ENCODE measurements around the gene FBXW2. TPM values are rescaled to one million over a fixed set of nuclear protein-coding genes. Genes with fewer than 3 reads are reported as not detected.

Gene FBXW2
- total and polyA plus RNA-seq, 2 donors (not counting 3 experiments of a cell fraction or from before 2014, with no cell fraction given) = 32.5 to 70.2 TPM

GRCh38 chr9:120783602-120784047, 9.6 kb downstream of the FBXW2 start:
- Histone ChIP-seq H3K27ac (ENCODE audit: insufficient read depth, low read depth, low read length) (no peak overlapping the region), H2AFZ (ENCODE audit: low read depth, low read length) (no peak overlapping the region), H3K9me3 (replicated peaks; ENCODE audit: control insufficient read depth, insufficient read depth, low read length) (no peaks in the 10 kb centered on the region), H4K20me1 (replicated peaks; ENCODE audit: control insufficient read depth, extremely low read depth, insufficient read depth, low read length) (no peaks in the 10 kb centered on the region), H3K9ac (replicated peaks; ENCODE audit: extremely low read depth, insufficient read depth, low read length) (no peak overlapping the region), H3K9me1 (replicated peaks; ENCODE audit: control insufficient read depth, extremely low read depth, insufficient read depth, low read length) (no peaks in the 10 kb centered on the region), H3K79me2 (ENCODE audit: control insufficient read depth, insufficient read depth, low read length) (peaks cover 48% of the 10 kb centered on the region), H3K27me3 (ENCODE audit: control insufficient read depth in 2 of 2, insufficient read depth in 2 of 2, low read length in 2 of 2) (no peaks in the 10 kb centered on the region), H3K4me1 (ENCODE audit: control insufficient read depth, extremely low read depth, insufficient read depth, low read length) (no peaks in the 10 kb centered on the region), H3K4me3 (replicated peaks in 1 of 3; ENCODE audit: insufficient read depth in 1 of 3, low read depth in 1 of 3, low read length in 3 of 3) (no peak overlapping the region), H3K4me2 (ENCODE audit: insufficient read depth, low read length) (no peak overlapping the region), H3K36me3 (ENCODE audit: control insufficient read depth in 2 of 2, extremely low read depth in 1 of 2, insufficient read depth in 2 of 2, low read length in 2 of 2) (peaks cover 10 to 12% of the 10 kb centered on the region in 2 experiments)
- intact Hi-C loops (cut with micrococcal nuclease) = no loop called here
- DNase-seq (ENCODE audit: low read depth, low spot score) (no peak), FAIRE-seq (no peak)
- TF ChIP-seq MYC (IDR thresholded peaks at IDR 0.05; ENCODE audit: low read depth, low read length) = no peak
- TF ChIP-seq FOS (IDR thresholded peaks at IDR 0.05; ENCODE audit: borderline replicate concordance, insufficient read depth, low read length) = no peak
- no peak for TF ChIP-seq MAX (IDR thresholded peaks at IDR 0.05; ENCODE audit: insufficient read depth, insufficient read length)
- TF ChIP-seq EZH2 (IDR thresholded peaks at IDR 0.05; ENCODE audit: borderline replicate concordance, low read depth, low read length, severe bottlenecking) = no peak
- TF ChIP-seq CTCF (IDR thresholded peaks at IDR 0.05; ENCODE audit: extremely low read depth in 1 of 2, insufficient read depth in 1 of 2, low read depth in 1 of 2, low read length in 2 of 2) = no peak
- TF ChIP-seq JUN (IDR thresholded peaks at IDR 0.05; ENCODE audit: borderline replicate concordance, insufficient read depth, insufficient read length, low read depth) = no peak
- no peak for TF ChIP-seq GATA2 (IDR thresholded peaks at IDR 0.05; ENCODE audit: insufficient read depth, insufficient read length, low read depth, low read length)
- TF ChIP-seq POLR2A (IDR thresholded peaks at IDR 0.05; ENCODE audit: low read depth, low read length) = no peak
- TF ChIP-seq POLR2AphosphoS5 (IDR thresholded peaks at IDR 0.05; ENCODE audit: insufficient read depth, low read depth, low read length) = no peak
- ChIA-PET POLR2A (no interaction called here), CTCF (no interaction called here)
- no TSS peak for BruUV-seq (replicated peaks)
- dilution Hi-C loops (cut with MboI; ENCODE audit: extremely low pct_ligation_motif_present, low sequenced_read_pairs) = no loop called here
